HepG2 (cell line): Measurements from ENCODE around the gene RIOK3. TPM values are rescaled to one million over a fixed set of nuclear protein-coding genes. Genes with fewer than 3 reads are reported as not detected.

Experiments used
- CBX5 ChIP-seq: sonication (generic); formaldehyde crosslinking; IDR thresholded peaks from 2 replicates; pipeline ENCODE4 v1.4.0; 2020; ENCODE audit warnings: missing genetic modification reagents, borderline replicate concordance
- CCAR2 ChIP-seq: fragments of 200-400 bp; formaldehyde crosslinking; optimal IDR thresholded peaks from 2 replicates; pipeline ENCODE3; 2018; ENCODE audit warnings: low read depth, mild to moderate bottlenecking, low read length, moderate library complexity
- DR1 ChIP-seq: sonication (generic); formaldehyde crosslinking; IDR thresholded peaks from 2 replicates; pipeline ENCODE4 v1.8.0; 2021; ENCODE audit warnings: mild to moderate bottlenecking, missing genetic modification reagents, inconsistent platforms
- ELK4 ChIP-seq: sonication (generic); formaldehyde crosslinking; IDR thresholded peaks from 2 replicates; pipeline ENCODE4 v1.9.0; 2021; ENCODE audit warnings: missing genetic modification reagents, borderline replicate concordance
- GATA4 ChIP-seq: sonication (generic); IDR thresholded peaks from 2 replicates; pipeline ENCODE4 v1.6.1; 2016; ENCODE audit warnings: antibody characterized with exemption, low read depth, borderline replicate concordance
- JUND ChIP-seq: sonication (generic); formaldehyde crosslinking; IDR thresholded peaks from 2 replicates; pipeline ENCODE4 v1.8.0; 2022; ENCODE audit warnings: mild to moderate bottlenecking, missing genetic modification reagents
- NONO ChIP-seq, 2 experiments: fragments of 450-650 bp in 1 of 2; sonication (generic) in 1 of 2; formaldehyde crosslinking in 1 of 2; IDR thresholded peaks in 1 of 2; conservative IDR thresholded peaks in 1 of 2; 2 replicates each; pipeline versions ENCODE4 v1.6.1 to v1.8.0; 2017 to 2022; ENCODE audit warnings: mild to moderate bottlenecking in 1 of 2, missing genetic modification reagents in 1 of 2, moderate library complexity in 1 of 2
- NR2F2 ChIP-seq: IDR thresholded peaks from 2 replicates; pipeline ENCODE4 v1.6.1; 2012; ENCODE audit warnings: low read depth, inconsistent platforms, borderline replicate concordance
- NRL ChIP-seq: sonication (generic); formaldehyde crosslinking; IDR thresholded peaks from 2 replicates; pipeline ENCODE4 v1.5.0; 2020; ENCODE audit warnings: missing genetic modification reagents, mild to moderate bottlenecking, moderate library complexity, borderline replicate concordance
- PAXIP1 ChIP-seq: sonication (generic); formaldehyde crosslinking; conservative IDR thresholded peaks from 2 replicates; pipeline ENCODE4 v1.4.0; 2020; ENCODE audit warnings: mild to moderate bottlenecking, missing genetic modification reagents, moderate library complexity
- PLSCR1 ChIP-seq: sonication (generic); formaldehyde crosslinking; IDR thresholded peaks from 2 replicates; pipeline ENCODE4 v1.5.0; 2020; ENCODE audit warnings: missing genetic modification reagents, mild to moderate bottlenecking, borderline replicate concordance
- SIN3B ChIP-seq: fragments of 150-350 bp; IDR thresholded peaks from 2 replicates; pipeline ENCODE4 v1.6.1; 2014; ENCODE audit warnings: low read length
- SIX1 ChIP-seq: sonication (generic); formaldehyde crosslinking; IDR thresholded peaks from 2 replicates; pipeline ENCODE4 v1.4.0; 2020; ENCODE audit warnings: missing genetic modification reagents, borderline replicate concordance
- SMAD9 ChIP-seq: sonication (generic); formaldehyde crosslinking; IDR thresholded peaks from 2 replicates; pipeline ENCODE4 v1.5.1; 2020; ENCODE audit warnings: mild to moderate bottlenecking, missing genetic modification reagents
- TBX3 ChIP-seq: fragments of 450-650 bp; IDR thresholded peaks from 2 replicates; pipeline ENCODE4 v1.6.1; 2017; ENCODE audit warnings: antibody characterized with exemption, mild to moderate bottlenecking, inconsistent platforms, borderline replicate concordance
- ZBTB44 ChIP-seq: sonication (generic); formaldehyde crosslinking; IDR thresholded peaks from 2 replicates; pipeline ENCODE4 v1.4.0; 2020; ENCODE audit warnings: missing genetic modification reagents
- ZNF230 ChIP-seq: sonication (generic); formaldehyde crosslinking; IDR thresholded peaks from 2 replicates; pipeline ENCODE4 v1.4.0; 2020; ENCODE audit warnings: mild to moderate bottlenecking, missing genetic modification reagents
- ZNF263 ChIP-seq: sonication (generic); formaldehyde crosslinking; IDR thresholded peaks from 2 replicates; pipeline ENCODE4 v1.4.0; 2020; ENCODE audit warnings: missing genetic modification reagents
- ZNF317 ChIP-seq: sonication (generic); formaldehyde crosslinking; IDR thresholded peaks from 2 replicates; pipeline ENCODE4 v1.5.0; 2020; ENCODE audit warnings: mild to moderate bottlenecking, missing genetic modification reagents
- ZNF7 ChIP-seq: IDR thresholded peaks from 2 replicates; pipeline ENCODE4 v1.6.1; 2016; ENCODE audit warnings: missing biosample characterization, missing genetic modification reagents
- ZNF720 ChIP-seq: sonication (generic); formaldehyde crosslinking; IDR thresholded peaks from 2 replicates; pipeline ENCODE4 v1.4.0; 2020; ENCODE audit warnings: missing genetic modification reagents
- ZSCAN20 ChIP-seq: sonication (generic); formaldehyde crosslinking; IDR thresholded peaks from 2 replicates; pipeline ENCODE4 v1.4.0; 2020; ENCODE audit warnings: missing genetic modification reagents, mild to moderate bottlenecking, borderline replicate concordance
- polyA plus RNA-seq, 8 experiments: library from polyadenylated mRNA; depleted of rRNA in 3 of 8; stranded (reverse) in 7 of 8; unstranded in 1 of 8; fragments of >200 nt; fragmentation: Illumina TruSeq in 4 of 8; extraction: Trizol in 4 of 8; gene quantifications; 2 replicates each; pipeline versions ENCODE4 v1.2.1 to v1.2.3, GENCODE V29; 2011 to 2016; ENCODE audit warnings: low read depth in 4 of 8, missing spikeins in 1 of 8, mixed read lengths in 1 of 8; ENCODE audit not compliant: insufficient read depth in 1 of 8
- total RNA-seq, 5 experiments: library from RNA; depleted of rRNA; stranded (reverse); fragments of >200 nt; fragmentation: Illumina TruSeq; extraction: Trizol; gene quantifications; 2 replicates each; pipeline ENCODE4 v1.2.3, GENCODE V29; 2016; ENCODE audit warnings: low read depth in 1 of 5

The RIOK3 gene
- total and polyA plus RNA-seq, 2 of the 13 experiments (the other 11 are each of a cell fraction or from before 2014, with no cell fraction given), result 26.7 to 36.0 TPM

DNA sequence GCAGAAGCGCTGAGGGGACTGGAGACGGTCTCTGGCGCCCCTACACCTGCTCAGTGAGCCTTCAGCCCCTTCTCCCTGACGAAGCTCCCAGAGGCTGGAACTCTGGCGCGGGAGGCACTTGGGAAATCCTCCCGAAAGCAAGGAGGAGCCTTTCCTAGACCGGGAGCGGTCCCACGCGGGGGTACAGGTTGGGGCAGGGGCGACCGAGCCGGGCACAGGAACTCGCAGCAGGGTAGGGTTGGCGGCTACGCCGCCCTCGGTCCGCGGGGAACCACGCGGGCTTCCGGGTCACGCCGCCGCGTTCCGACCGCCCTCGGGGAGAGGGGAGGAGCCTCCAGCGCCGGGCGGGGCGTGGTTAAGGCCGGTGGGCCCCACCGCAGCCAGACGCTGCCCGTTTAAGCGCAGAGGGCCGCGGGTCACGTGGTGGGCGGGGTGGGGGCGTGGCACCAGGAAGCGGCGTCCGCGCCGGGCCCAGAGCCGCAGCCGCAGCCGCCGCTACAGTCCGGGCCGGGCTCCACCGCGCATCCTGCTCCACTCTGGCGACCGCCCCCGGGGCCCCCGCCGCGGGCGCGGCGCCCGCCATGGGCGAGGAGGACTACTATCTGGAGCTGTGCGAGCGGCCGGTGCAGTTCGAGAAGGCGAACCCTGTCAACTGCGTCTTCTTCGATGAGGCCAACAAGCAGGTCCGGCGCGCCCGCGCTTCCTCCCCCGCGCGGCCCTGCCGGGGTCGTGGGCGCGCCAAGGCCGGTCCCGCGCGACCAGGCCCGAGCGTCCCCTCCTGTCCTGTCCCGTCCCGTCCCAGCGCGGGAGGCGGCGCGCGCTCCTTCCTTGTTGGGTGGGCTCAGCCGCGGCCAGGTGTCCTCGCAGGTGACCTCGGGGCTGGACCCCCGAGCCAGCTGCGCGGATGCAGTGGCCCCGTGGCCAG lies 50.2 kb downstream of the RIOK3 start, which contains the start of gene RMC1 (continued):
- TF ChIP-seq ZNF230 (CRISPR knock-in tag), result peak; percentile 66; the same call in 1 of the 2 replicates
- no peak for TF ChIP-seq ZNF720 (CRISPR knock-in tag)
- no peak for TF ChIP-seq CBX5
- TF ChIP-seq ZSCAN20 (CRISPR knock-in tag), result no peak
- TF ChIP-seq ZNF317 (CRISPR knock-in tag), result peak; percentile 61; the same call in 1 of the 2 replicates
- TF ChIP-seq NRL (CRISPR knock-in tag), result no peak
- no peak for TF ChIP-seq NONO (IDR thresholded peaks at IDR 0.05)
- TF ChIP-seq NONO (CRISPR knock-in tag; conservative IDR thresholded peaks at IDR 0.05), result peak; percentile 90
- TF ChIP-seq SIN3B, result no peak
- TF ChIP-seq NR2F2, result no peak
- no peak; the same call in 1 of the 2 replicates for TF ChIP-seq DR1 (CRISPR knock-in tag)
- TF ChIP-seq TBX3, result no peak
- no peak for TF ChIP-seq ZBTB44
- no peak for TF ChIP-seq CCAR2
- TF ChIP-seq SIX1 (CRISPR knock-in tag), result no peak
- TF ChIP-seq GATA4, result peak; percentile 66; the same call in 1 of the 2 replicates
- no peak for TF ChIP-seq JUND
- no peak for TF ChIP-seq ZNF7 (CRISPR knock-in tag)
- TF ChIP-seq ZNF263, result peak; percentile 21; the same call in 1 of the 2 replicates
- peak; percentile 35; the same call in 1 of the 2 replicates for TF ChIP-seq PAXIP1 (CRISPR knock-in tag)
- no peak for TF ChIP-seq SMAD9 (CRISPR knock-in tag)
- no peak for TF ChIP-seq ELK4
- no peak; the same call in 1 of the 2 replicates for TF ChIP-seq PLSCR1 (CRISPR knock-in tag)
